ENCODE results near the gene DOK6.

Gene DOK6

DNA sequence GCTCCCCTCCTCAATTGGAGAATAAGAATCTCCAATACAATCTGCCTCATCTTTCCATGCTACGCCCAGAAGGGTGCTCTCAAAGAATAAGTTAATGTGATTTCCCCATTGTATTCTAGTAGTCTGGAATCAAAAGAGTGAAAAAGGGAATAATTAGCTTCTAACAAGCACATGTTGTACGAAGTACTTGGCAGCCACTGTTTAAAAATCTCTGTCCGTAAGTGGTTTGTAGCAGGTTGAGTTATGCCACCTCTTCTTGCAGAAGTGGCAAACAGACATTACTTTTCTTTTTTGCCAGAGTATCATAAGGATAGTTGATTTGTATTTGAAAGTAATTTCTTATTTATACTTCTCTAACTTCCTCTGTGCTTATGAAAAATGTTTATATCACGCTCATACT lies 362.3 kb downstream of the DOK6 start:
- H3K4me3 ChIP-seq (ENCODE audit: low read depth, low read length) = no peak overlapping the region
- CTCF ChIA-PET = no interaction called here
- DNase-seq (ENCODE audit: low read depth, low spot score) = no peak
- TF ChIP-seq, protein P1, sequence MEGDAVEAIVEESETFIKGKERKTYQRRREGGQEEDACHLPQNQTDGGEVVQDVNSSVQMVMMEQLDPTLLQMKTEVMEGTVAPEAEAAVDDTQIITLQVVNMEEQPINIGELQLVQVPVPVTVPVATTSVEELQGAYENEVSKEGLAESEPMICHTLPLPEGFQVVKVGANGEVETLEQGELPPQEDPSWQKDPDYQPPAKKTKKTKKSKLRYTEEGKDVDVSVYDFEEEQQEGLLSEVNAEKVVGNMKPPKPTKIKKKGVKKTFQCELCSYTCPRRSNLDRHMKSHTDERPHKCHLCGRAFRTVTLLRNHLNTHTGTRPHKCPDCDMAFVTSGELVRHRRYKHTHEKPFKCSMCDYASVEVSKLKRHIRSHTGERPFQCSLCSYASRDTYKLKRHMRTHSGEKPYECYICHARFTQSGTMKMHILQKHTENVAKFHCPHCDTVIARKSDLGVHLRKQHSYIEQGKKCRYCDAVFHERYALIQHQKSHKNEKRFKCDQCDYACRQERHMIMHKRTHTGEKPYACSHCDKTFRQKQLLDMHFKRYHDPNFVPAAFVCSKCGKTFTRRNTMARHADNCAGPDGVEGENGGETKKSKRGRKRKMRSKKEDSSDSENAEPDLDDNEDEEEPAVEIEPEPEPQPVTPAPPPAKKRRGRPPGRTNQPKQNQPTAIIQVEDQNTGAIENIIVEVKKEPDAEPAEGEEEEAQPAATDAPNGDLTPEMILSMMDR (IDR thresholded peaks at IDR 0.05; ENCODE audit: insufficient read depth, low read length, missing control alignments) = no peak
- POLR2A ChIA-PET = no interaction called here

DNA sequence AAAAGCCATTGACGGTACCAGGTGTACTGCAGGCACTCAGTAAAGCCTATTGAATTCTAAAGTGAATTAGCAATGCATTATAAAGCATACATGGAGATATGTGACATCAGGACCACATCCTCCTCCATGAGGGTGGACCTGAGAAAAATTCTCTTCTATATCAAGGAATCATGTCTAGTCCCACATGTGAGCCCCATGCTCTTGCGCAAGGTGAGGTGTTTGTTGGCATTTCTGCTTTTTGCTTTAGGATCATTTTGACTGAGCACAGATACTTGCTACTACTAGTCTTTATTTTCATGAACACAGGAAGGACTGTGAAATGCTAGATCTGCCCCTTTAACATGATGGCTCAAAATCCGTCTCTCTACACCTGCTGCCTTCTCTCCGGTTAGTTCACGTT lies 363.1 kb downstream of the DOK6 start:
- H3K4me3 ChIP-seq (ENCODE audit: low read depth, low read length) = no peak overlapping the region
- ChIA-PET CTCF (no interaction called here), POLR2A (no interaction called here)
- TF ChIP-seq, protein P1 (IDR thresholded peaks at IDR 0.05; ENCODE audit: insufficient read depth, low read length, missing control alignments) = no peak
- DNase-seq (ENCODE audit: low read depth, low spot score) = no peak

DNA sequence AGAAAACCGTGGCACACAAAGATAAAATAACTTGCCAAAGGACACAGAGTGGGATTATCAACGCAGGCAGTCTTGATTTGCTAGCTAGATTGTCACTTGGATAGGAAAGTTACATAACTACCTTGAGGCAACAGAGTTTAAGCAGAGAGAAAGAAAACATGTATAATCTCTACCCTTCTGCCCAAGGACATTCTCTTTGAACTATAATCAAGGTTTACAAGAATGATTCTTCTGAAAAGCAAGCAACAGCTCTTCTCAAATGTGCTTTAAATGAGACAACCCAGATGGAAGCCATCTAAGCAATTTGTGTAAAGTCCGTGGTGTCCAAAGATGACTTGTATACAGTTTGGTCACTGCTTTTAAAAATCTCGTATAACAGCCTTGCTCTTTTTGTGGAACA lies 369.6 kb downstream of the DOK6 start:
- TF ChIP-seq, protein P1 (IDR thresholded peaks at IDR 0.05; ENCODE audit: insufficient read depth, low read length, missing control alignments) = no peak
- no peak overlapping the region for H3K4me3 ChIP-seq (ENCODE audit: low read depth, low read length)
- CTCF ChIA-PET = interaction anchor here (0.9 kb wide), 1 partner anchor 317 kb away, joined by 3 read pairs; no protein-coding TSS in a partner anchor
- POLR2A ChIA-PET = no interaction called here
- DNase-seq (ENCODE audit: low read depth, low spot score) = no peak

DNA sequence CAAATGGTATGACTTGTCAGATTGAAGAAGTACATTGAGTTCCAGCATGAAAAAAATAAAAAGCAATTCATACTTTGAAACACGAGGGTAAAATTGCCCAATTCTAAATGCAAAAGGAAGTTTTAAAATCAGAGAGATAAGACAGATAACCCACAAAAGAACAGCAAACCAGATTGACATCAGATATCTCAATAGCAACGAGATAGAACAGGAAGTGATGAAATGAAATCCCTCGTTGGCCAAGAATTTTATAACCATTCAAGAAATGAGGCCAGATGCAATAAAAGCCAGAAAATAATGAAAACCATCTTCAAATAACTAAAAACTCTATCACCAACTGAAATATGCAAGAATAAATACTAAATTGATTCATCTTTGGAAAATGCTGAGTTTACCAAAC lies 374.1 kb downstream of the DOK6 start:
- TF ChIP-seq, protein P1 (IDR thresholded peaks at IDR 0.05; ENCODE audit: insufficient read depth, low read length, missing control alignments) = no peak
- H3K4me3 ChIP-seq (ENCODE audit: low read depth, low read length) = no peak overlapping the region
- CTCF ChIA-PET = no interaction called here
- POLR2A ChIA-PET = no interaction called here
- no peak for DNase-seq (ENCODE audit: low read depth, low spot score)

- H3K4me3 ChIP-seq (ENCODE audit: low read depth, low read length) = no peak overlapping the region
- TF ChIP-seq, protein P1 (IDR thresholded peaks at IDR 0.05; ENCODE audit: insufficient read depth, low read length, missing control alignments) = no peak
- DNase-seq (ENCODE audit: low read depth, low spot score) = no peak
- ChIA-PET CTCF (no interaction called here), POLR2A (no interaction called here)
Measured at GRCh38 chr18:69777248-69777647, 376.6 kb downstream of the DOK6 start.

DNA sequence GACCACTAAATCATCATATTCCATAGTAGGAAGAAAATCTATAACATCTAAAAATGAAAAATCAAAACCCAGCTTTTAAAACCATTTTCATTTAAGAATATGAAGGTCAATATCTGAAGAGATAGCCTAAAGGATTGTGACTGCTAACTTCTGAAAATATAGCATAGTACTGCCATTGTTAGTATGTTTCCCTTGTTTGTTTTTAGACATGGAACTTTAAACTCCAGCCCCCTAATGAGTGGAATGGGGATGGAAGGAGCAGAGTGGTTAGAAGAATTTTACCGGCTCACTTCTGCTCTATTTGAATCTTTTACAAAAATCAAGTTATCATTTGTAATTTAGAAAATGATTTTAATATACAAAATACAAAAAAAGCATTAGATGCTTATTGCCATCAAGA lies 378.0 kb downstream of the DOK6 start:
- TF ChIP-seq, protein P1 (IDR thresholded peaks at IDR 0.05; ENCODE audit: insufficient read depth, low read length, missing control alignments) = no peak
- ChIA-PET POLR2A (no interaction called here), CTCF (no interaction called here)
- no peak overlapping the region for H3K4me3 ChIP-seq (ENCODE audit: low read depth, low read length)
- no peak for DNase-seq (ENCODE audit: low read depth, low spot score)

Measured in AG04449 (cell line).